Upper lobe of left lung (tissue), 4 donors: Measurements from ENCODE around the gene DOK5.

Experiments used
- EP300 ChIP-seq, 4 donors: sonication (generic); formaldehyde crosslinking; IDR thresholded peaks; one replicate each; pipeline ENCODE4 v1.5.1; 2017; ENCODE audit warnings: antibody characterized with exemption in 4 of 4, control low read depth in 2 of 4
- TF ChIP-seq, protein P1 (sequence below), 6 experiments: fragments of 450-650 bp in 4 of 6; fragments of 200-600 bp in 2 of 6; sonication (generic) in 2 of 6; IDR thresholded peaks; one replicate each; pipeline ENCODE4 v1.5.1; 2016 to 2019; ENCODE audit warnings: antibody characterized with exemption in 6 of 6

DNA sequence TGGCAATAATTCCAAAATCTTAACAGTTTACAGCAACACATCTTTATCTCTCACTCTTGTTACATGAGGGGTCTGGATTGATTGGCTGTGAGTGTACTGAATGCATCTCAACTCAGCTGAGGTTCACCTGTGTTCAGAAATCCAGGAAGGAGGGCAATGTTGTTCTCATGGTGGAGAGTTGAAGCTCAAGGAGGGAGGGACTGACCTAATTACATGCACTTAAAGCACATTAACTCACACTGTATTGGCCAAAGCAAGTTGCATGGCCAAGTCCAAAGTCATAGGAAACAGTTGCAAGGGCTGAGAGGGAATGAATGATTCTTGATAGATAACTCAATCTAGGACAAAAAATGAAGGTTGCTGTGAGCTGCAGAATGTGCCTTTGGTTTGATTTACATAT lies 102.2 kb downstream of the DOK5 start:
- TF ChIP-seq, protein P1, sequence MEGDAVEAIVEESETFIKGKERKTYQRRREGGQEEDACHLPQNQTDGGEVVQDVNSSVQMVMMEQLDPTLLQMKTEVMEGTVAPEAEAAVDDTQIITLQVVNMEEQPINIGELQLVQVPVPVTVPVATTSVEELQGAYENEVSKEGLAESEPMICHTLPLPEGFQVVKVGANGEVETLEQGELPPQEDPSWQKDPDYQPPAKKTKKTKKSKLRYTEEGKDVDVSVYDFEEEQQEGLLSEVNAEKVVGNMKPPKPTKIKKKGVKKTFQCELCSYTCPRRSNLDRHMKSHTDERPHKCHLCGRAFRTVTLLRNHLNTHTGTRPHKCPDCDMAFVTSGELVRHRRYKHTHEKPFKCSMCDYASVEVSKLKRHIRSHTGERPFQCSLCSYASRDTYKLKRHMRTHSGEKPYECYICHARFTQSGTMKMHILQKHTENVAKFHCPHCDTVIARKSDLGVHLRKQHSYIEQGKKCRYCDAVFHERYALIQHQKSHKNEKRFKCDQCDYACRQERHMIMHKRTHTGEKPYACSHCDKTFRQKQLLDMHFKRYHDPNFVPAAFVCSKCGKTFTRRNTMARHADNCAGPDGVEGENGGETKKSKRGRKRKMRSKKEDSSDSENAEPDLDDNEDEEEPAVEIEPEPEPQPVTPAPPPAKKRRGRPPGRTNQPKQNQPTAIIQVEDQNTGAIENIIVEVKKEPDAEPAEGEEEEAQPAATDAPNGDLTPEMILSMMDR (IDR thresholded peaks at IDR 0.05), result no peak
- TF ChIP-seq EP300 (IDR thresholded peaks at IDR 0.05), result no peak
